ENCODE results near the gene SPATA17. TPM values are rescaled to one million over a fixed set of nuclear protein-coding genes. Genes with fewer than 3 reads are reported as not detected.

The SPATA17 gene
- total RNA-seq, 1 experiment from 2014 or later: not detected

DNA sequence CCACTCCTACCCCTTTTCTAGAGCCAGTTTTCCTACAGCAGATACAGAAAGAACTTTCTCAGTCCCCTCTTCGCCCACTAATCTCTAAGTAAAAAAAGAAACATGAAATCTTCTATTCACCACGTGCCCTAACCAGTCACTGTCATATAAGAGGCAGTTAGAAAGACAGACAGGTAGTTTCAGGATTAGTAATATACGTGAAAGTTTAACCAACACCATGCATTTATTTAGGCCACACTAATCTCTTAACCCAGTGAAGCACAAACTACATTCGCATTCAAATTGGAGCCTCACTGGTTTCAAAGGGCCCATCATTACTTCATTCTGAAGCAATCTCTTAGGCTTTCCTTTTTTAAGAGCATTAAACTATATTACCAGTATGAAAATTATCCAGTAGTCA, 10.3 kb upstream of the SPATA17 start:
- H3K9me3 ChIP-seq (ENCODE audit: low read depth, low read length, poor library complexity, severe bottlenecking): no peaks in the 10 kb centered on the region
- H3K4me1 ChIP-seq (ENCODE audit: insufficient read depth, low read length, poor library complexity, severe bottlenecking): no peaks in the 10 kb centered on the region
- DNase-seq (ENCODE audit: low spot score): no peak
- TF ChIP-seq, protein P1, sequence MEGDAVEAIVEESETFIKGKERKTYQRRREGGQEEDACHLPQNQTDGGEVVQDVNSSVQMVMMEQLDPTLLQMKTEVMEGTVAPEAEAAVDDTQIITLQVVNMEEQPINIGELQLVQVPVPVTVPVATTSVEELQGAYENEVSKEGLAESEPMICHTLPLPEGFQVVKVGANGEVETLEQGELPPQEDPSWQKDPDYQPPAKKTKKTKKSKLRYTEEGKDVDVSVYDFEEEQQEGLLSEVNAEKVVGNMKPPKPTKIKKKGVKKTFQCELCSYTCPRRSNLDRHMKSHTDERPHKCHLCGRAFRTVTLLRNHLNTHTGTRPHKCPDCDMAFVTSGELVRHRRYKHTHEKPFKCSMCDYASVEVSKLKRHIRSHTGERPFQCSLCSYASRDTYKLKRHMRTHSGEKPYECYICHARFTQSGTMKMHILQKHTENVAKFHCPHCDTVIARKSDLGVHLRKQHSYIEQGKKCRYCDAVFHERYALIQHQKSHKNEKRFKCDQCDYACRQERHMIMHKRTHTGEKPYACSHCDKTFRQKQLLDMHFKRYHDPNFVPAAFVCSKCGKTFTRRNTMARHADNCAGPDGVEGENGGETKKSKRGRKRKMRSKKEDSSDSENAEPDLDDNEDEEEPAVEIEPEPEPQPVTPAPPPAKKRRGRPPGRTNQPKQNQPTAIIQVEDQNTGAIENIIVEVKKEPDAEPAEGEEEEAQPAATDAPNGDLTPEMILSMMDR (conservative IDR thresholded peaks at IDR 0.05; ENCODE audit: low read depth, low read length): no peak
- no peak for TF ChIP-seq EZH2 (IDR thresholded peaks at IDR 0.05; ENCODE audit: borderline replicate concordance, low read depth, low read length, poor library complexity, severe bottlenecking)
- no peak overlapping the region for H3K4me3 ChIP-seq (ENCODE audit: low read depth, low read length, poor library complexity, severe bottlenecking)
- CTCF ChIA-PET: no interaction called here
- intact Hi-C loops (cut with micrococcal nuclease; ENCODE audit: unreplicated experiment): no loop called here
- H3K27me3 ChIP-seq (replicated peaks; ENCODE audit: insufficient read depth, low read depth, low read length, poor library complexity): no peaks in the 10 kb centered on the region
- H3K27ac ChIP-seq (ENCODE audit: low read depth, low read length, poor library complexity, severe bottlenecking): no peak overlapping the region
- no TSS peak for BruUV-seq (replicated peaks)
- H3K36me3 ChIP-seq (ENCODE audit: insufficient read depth, low read length, poor library complexity, severe bottlenecking): peaks cover 10% of the 10 kb centered on the region
- POLR2A ChIA-PET (ENCODE audit: low non-redundant PET): no interaction called here

DNA sequence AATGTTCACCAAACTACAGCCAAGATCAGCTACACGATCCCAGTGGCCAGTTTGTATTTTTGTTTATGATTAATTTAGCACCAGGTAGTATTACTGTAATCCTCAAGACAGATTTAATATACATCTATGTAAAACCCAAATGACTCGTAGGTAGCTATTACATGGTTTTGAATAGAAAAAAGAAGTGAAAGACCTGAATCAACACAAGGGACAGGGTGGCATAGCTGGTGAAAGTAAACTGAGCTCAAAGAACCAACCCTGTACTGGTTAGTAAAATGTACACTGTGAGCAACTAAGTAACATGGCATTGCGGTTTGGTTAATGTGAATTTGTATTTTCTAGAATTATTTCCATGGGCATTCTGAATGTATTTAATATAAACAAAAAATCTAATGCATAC, 9.1 kb upstream of the SPATA17 start:
- H3K9me3 ChIP-seq (ENCODE audit: low read depth, low read length, poor library complexity, severe bottlenecking): no peaks in the 10 kb centered on the region
- H3K27me3 ChIP-seq (replicated peaks; ENCODE audit: insufficient read depth, low read depth, low read length, poor library complexity): no peaks in the 10 kb centered on the region
- H3K4me3 ChIP-seq (ENCODE audit: low read depth, low read length, poor library complexity, severe bottlenecking): no peak overlapping the region
- BruUV-seq (replicated peaks): no TSS peak
- CTCF ChIA-PET: no interaction called here
- no peaks in the 10 kb centered on the region for H3K4me1 ChIP-seq (ENCODE audit: insufficient read depth, low read length, poor library complexity, severe bottlenecking)
- POLR2A ChIA-PET (ENCODE audit: low non-redundant PET): no interaction called here
- intact Hi-C loops (cut with micrococcal nuclease; ENCODE audit: unreplicated experiment): no loop called here
- peaks cover 10% of the 10 kb centered on the region for H3K36me3 ChIP-seq (ENCODE audit: insufficient read depth, low read length, poor library complexity, severe bottlenecking)
- no peak for DNase-seq (ENCODE audit: low spot score)
- no peak overlapping the region for H3K27ac ChIP-seq (ENCODE audit: low read depth, low read length, poor library complexity, severe bottlenecking)
- TF ChIP-seq EZH2 (IDR thresholded peaks at IDR 0.05; ENCODE audit: borderline replicate concordance, low read depth, low read length, poor library complexity, severe bottlenecking): no peak
- TF ChIP-seq, protein P1 (conservative IDR thresholded peaks at IDR 0.05; ENCODE audit: low read depth, low read length): no peak

DNA sequence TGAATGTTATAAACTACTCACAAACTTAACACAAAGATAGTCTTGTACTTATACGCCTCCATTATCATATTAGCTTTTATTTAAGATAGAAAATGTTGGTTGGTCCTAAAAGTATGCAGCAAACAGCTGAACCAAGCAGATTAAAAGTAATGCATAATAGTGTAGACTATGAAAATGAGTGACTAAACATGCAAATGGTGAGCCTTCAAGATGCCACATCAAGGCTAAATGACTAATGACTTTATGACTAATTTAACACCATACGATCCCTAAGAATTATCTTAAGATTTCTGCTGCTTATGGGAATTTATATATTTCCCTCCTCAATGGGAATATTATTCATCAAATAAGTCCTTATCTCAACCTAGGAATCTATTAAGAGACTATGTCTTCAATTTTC, 4.8 kb upstream of the SPATA17 start:
- no peak for DNase-seq (ENCODE audit: low spot score)
- CTCF ChIA-PET: no interaction called here
- H3K4me1 ChIP-seq (ENCODE audit: insufficient read depth, low read length, poor library complexity, severe bottlenecking): peaks cover 13% of the 10 kb centered on the region
- H3K27me3 ChIP-seq (replicated peaks; ENCODE audit: insufficient read depth, low read depth, low read length, poor library complexity): no peaks in the 10 kb centered on the region
- H3K27ac ChIP-seq (ENCODE audit: low read depth, low read length, poor library complexity, severe bottlenecking): no peak overlapping the region
- no TSS peak for BruUV-seq (replicated peaks)
- intact Hi-C loops (cut with micrococcal nuclease; ENCODE audit: unreplicated experiment): no loop called here
- no peaks in the 10 kb centered on the region for H3K36me3 ChIP-seq (ENCODE audit: insufficient read depth, low read length, poor library complexity, severe bottlenecking)
- TF ChIP-seq, protein P1 (conservative IDR thresholded peaks at IDR 0.05; ENCODE audit: low read depth, low read length): no peak
- TF ChIP-seq EZH2 (IDR thresholded peaks at IDR 0.05; ENCODE audit: borderline replicate concordance, low read depth, low read length, poor library complexity, severe bottlenecking): no peak
- no peaks in the 10 kb centered on the region for H3K9me3 ChIP-seq (ENCODE audit: low read depth, low read length, poor library complexity, severe bottlenecking)
- POLR2A ChIA-PET (ENCODE audit: low non-redundant PET): no interaction called here
- H3K4me3 ChIP-seq (ENCODE audit: low read depth, low read length, poor library complexity, severe bottlenecking): no peak overlapping the region

All from A673 (cell line).